H1 (cell line): ENCODE data around the gene GPC3. TPM values are rescaled to one million over a fixed set of nuclear protein-coding genes. Genes with fewer than 3 reads are reported as not detected.

Experiments used
- CTCF ChIA-PET: fragments of 300-600 bp; sonication (Branson Sonifier 250); formaldehyde crosslinking; loops from one replicate; lab custom pipeline; 2021; ENCODE audit not compliant: partially characterized antibody; lab: Charles Lee
- POLR2A ChIA-PET: fragments of 300-600 bp; sonication (Branson Sonifier 250); formaldehyde crosslinking; loops from one replicate; lab custom pipeline; 2021; ENCODE audit warnings: inconsistent platforms; ENCODE audit not compliant: partially characterized antibody; lab: Charles Lee
- DNase-seq, 2 experiments: peaks; one replicate each; pipeline versions ENCODE4 v3.0.0 to v3.0.0-alpha.2; 2010 to 2022; ENCODE audit warnings: low spot score in 2 of 2, low read depth in 1 of 2, mixed read lengths in 1 of 2
- FAIRE-seq: peaks from 2 replicates; lab custom pipeline; 2011; peaks lifted over from hg19 to GRCh38; lab: Jason Lieb, UNC
- H2AFZ ChIP-seq: 2 replicates; pipeline ENCODE4 v1.8.1; 2012; ENCODE audit warnings: low read length, inconsistent platforms
- H2AK5ac ChIP-seq: 2 replicates; pipeline ENCODE4 v1.6.1; 2013; ENCODE audit warnings: low read depth, low read length
- H2BK120ac ChIP-seq: replicated peaks from 2 replicates; pipeline ENCODE3; 2013; ENCODE audit warnings: low read depth, low read length, inconsistent platforms
- H2BK12ac ChIP-seq: 2 replicates; pipeline ENCODE4 v1.6.1; 2013; ENCODE audit warnings: low read depth, low read length
- H2BK15ac ChIP-seq: 2 replicates; pipeline ENCODE4 v1.6.1; 2013; ENCODE audit warnings: low read length
- H2BK20ac ChIP-seq: 2 replicates; pipeline ENCODE4 v1.6.1; 2013; ENCODE audit warnings: low read length
- H2BK5ac ChIP-seq: 2 replicates; pipeline ENCODE4 v1.6.1; 2013; ENCODE audit warnings: low read depth, low read length
- H3K14ac ChIP-seq: 2 replicates; pipeline ENCODE4 v1.6.1; 2013; ENCODE audit warnings: inconsistent platforms; ENCODE audit not compliant: insufficient read length
- H3K18ac ChIP-seq: 2 replicates; pipeline ENCODE4 v1.6.1; 2013; ENCODE audit warnings: low read length; ENCODE audit errors: extremely low read depth
- H3K23ac ChIP-seq: 2 replicates; pipeline ENCODE4 v1.6.1; 2013; ENCODE audit warnings: inconsistent platforms; ENCODE audit not compliant: insufficient read length
- H3K23me2 ChIP-seq: 2 replicates; pipeline ENCODE4 v1.6.1; 2013; ENCODE audit warnings: low read depth, low read length
- H3K27ac ChIP-seq: 2 replicates; pipeline ENCODE4 v1.6.1; 2011; ENCODE audit warnings: low read depth, low read length, inconsistent platforms
- H3K27me3 ChIP-seq, 4 experiments: replicated peaks in 1 of 4; 1 replicate in 1 of 4; 2 replicates in 3 of 4; pipeline versions ENCODE4 v1.6.1 to v1.8.1; 2011 to 2013; ENCODE audit warnings: low read length in 3 of 4, mild to moderate bottlenecking in 3 of 4, inconsistent platforms in 2 of 4, mixed read lengths in 2 of 4, moderate library complexity in 1 of 4; ENCODE audit not compliant: control insufficient read depth in 3 of 4, insufficient read depth in 3 of 4; ENCODE audit errors: extremely low read depth in 1 of 4
- H3K36me3 ChIP-seq, 4 experiments: 2 replicates each; pipeline versions ENCODE4 v1.6.1 to v1.8.1; 2011 to 2013; ENCODE audit warnings: mild to moderate bottlenecking in 4 of 4, low read length in 3 of 4, moderate library complexity in 2 of 4, control low read depth in 1 of 4, inconsistent platforms in 1 of 4; ENCODE audit not compliant: insufficient read depth in 4 of 4, control insufficient read depth in 2 of 4
- H3K4ac ChIP-seq: replicated peaks from 2 replicates; pipeline ENCODE3; 2013; ENCODE audit warnings: low read length, low read depth, mixed read lengths, inconsistent platforms; ENCODE audit not compliant: insufficient read length
- H3K4me1 ChIP-seq, 4 experiments: replicated peaks in 1 of 4; 1 replicate in 1 of 4; 2 replicates in 3 of 4; pipeline versions ENCODE4 v1.6.1 to v1.8.1; 2011 to 2013; ENCODE audit warnings: low read length in 3 of 4, inconsistent platforms in 2 of 4, mixed read lengths in 1 of 4; ENCODE audit not compliant: insufficient read depth in 4 of 4, control insufficient read depth in 3 of 4
- H3K4me2 ChIP-seq, 2 experiments: 2 replicates each; pipeline versions ENCODE4 v1.6.1 to v1.8.1; 2011 to 2013; ENCODE audit warnings: low read depth in 2 of 2, low read length in 2 of 2, control low read depth in 1 of 2, inconsistent platforms in 1 of 2, mild to moderate bottlenecking in 1 of 2; ENCODE audit not compliant: insufficient read depth in 1 of 2
- H3K4me3 ChIP-seq, 4 experiments: fragments of 200-600, 300-600 bp in 1 of 4; sonication (generic), shearing (Covaris generic), sonication (Bioruptor Twin) in 1 of 4; 2 replicates each; pipeline versions ENCODE4 v1.5.1 to v1.8.1; 2011 to 2016; ENCODE audit warnings: low read length in 4 of 4, low read depth in 3 of 4, control low read depth in 2 of 4, inconsistent platforms in 2 of 4, mild to moderate bottlenecking in 2 of 4, mixed read lengths in 1 of 4, moderate library complexity in 1 of 4; ENCODE audit not compliant: insufficient read depth in 2 of 4; ENCODE audit errors: extremely low read depth in 1 of 4
- H3K56ac ChIP-seq: replicated peaks from 2 replicates; pipeline ENCODE3; 2013; ENCODE audit warnings: low read depth, mild to moderate bottlenecking, mixed read lengths, low read length, inconsistent platforms; ENCODE audit not compliant: insufficient read length
- H3K79me1 ChIP-seq: 2 replicates; pipeline ENCODE4 v1.6.1; 2013; ENCODE audit warnings: low read depth, low read length, control low read depth
- H3K79me2 ChIP-seq, 2 experiments: 2 replicates each; pipeline versions ENCODE4 v1.6.1 to v1.8.1; 2012 to 2013; ENCODE audit warnings: low read length in 2 of 2, mild to moderate bottlenecking in 2 of 2, inconsistent platforms in 1 of 2; ENCODE audit not compliant: insufficient read depth in 2 of 2, control insufficient read depth in 1 of 2
- H3K9ac ChIP-seq, 4 experiments: replicated peaks in 1 of 4; 1 replicate in 1 of 4; 2 replicates in 3 of 4; pipeline versions ENCODE4 v1.6.1 to v1.8.1; 2011 to 2013; ENCODE audit warnings: low read depth in 3 of 4, low read length in 3 of 4, control low read depth in 2 of 4, mild to moderate bottlenecking in 2 of 4, moderate library complexity in 2 of 4, inconsistent platforms in 1 of 4; ENCODE audit errors: extremely low read depth in 1 of 4
- H3K9me3 ChIP-seq, 2 experiments: 2 replicates each; pipeline versions ENCODE4 v1.6.1 to v1.8.1; 2012 to 2013; ENCODE audit warnings: mild to moderate bottlenecking in 2 of 2, moderate library complexity in 2 of 2, control low read depth in 1 of 2, inconsistent platforms in 1 of 2, low read depth in 1 of 2, low read length in 1 of 2, mixed read lengths in 1 of 2; ENCODE audit not compliant: insufficient read depth in 2 of 2
- H4K20me1 ChIP-seq, 2 experiments: replicated peaks in 1 of 2; 2 replicates each; pipeline versions ENCODE3 to v1.8.1; 2011 to 2013; ENCODE audit warnings: inconsistent platforms in 2 of 2, low read length in 2 of 2, mild to moderate bottlenecking in 1 of 2; ENCODE audit not compliant: insufficient read depth in 2 of 2, control insufficient read depth in 1 of 2
- H4K5ac ChIP-seq: 2 replicates; pipeline ENCODE4 v1.6.1; 2013; ENCODE audit warnings: low read length, low read depth, mixed read lengths, inconsistent platforms; ENCODE audit not compliant: insufficient read length
- H4K8ac ChIP-seq: 2 replicates; pipeline ENCODE4 v1.8.0; 2013; ENCODE audit warnings: mild to moderate bottlenecking, moderate library complexity, low read length, inconsistent platforms; ENCODE audit not compliant: insufficient read depth; ENCODE audit errors: extremely low read depth
- H4K91ac ChIP-seq: replicated peaks from 2 replicates; pipeline ENCODE3; 2013; ENCODE audit warnings: low read length, mixed read lengths, inconsistent platforms; ENCODE audit not compliant: insufficient read length
- POLR2AphosphoS5 ChIP-seq: IDR thresholded peaks from 2 replicates; pipeline ENCODE4 v1.6.1; 2011; ENCODE audit warnings: low read depth, low read length
- SIN3A ChIP-seq, 2 experiments: IDR thresholded peaks in 1 of 2; conservative IDR thresholded peaks in 1 of 2; 2 replicates each; pipeline ENCODE4 v1.6.1; 2011 to 2012; ENCODE audit warnings: low read length in 2 of 2, improper control_type of control experiment in 1 of 2, low read depth in 1 of 2, mild to moderate bottlenecking in 1 of 2
- TAF7 ChIP-seq: optimal IDR thresholded peaks from 2 replicates; pipeline ENCODE3; 2011; ENCODE audit warnings: low read depth, mild to moderate bottlenecking, inconsistent platforms, low read length, moderate library complexity, borderline replicate concordance
- WGBS, 2 experiments: shearing (Covaris generic) in 1 of 2; methylation state at CpG; one replicate each; pipeline versions ENCODE4 v1.1.6 to v1.1.7; 2013 to 2015; ENCODE audit warnings: low lambda C conversion rate in 2 of 2, mixed read lengths in 2 of 2, inconsistent platforms in 1 of 2, low coverage in 1 of 2, missing lambda C conversion rate in 1 of 2; ENCODE audit not compliant: insufficient replicate concordance in 2 of 2, insufficient coverage in 1 of 2, insufficient read length in 1 of 2; ENCODE audit errors: extremely low coverage in 1 of 2, missing lambda C conversion rate in 1 of 2; 5-methylcytosine and 5-hydroxymethylcytosine counted together
- polyA plus RNA-seq, 7 experiments: library from polyadenylated mRNA; depleted of rRNA in 3 of 7; stranded (reverse) in 5 of 7; unstranded in 2 of 7; fragments of >200 nt in 5 of 7; fragments of 200-250 nt in 2 of 7; gene quantifications; 1 replicate in 5 of 7; 2 replicates in 1 of 7; 4 replicates in 1 of 7; pipeline versions ENCODE4 v1.2.1 to v1.2.3, GENCODE V29; 2011 to 2013; ENCODE audit warnings: missing spikeins in 2 of 7, mixed read lengths in 2 of 7
- total RNA-seq: library from RNA; stranded (reverse); fragmentation: NEBNext Ultra II Directional; extraction: Animal tissue kit (Norgen Biotek cat#: 25700); gene quantifications from 2 replicates; pipeline ENCODE4 v1.2.1, GENCODE V29; 2021
- TF ChIP-seq, protein P1 (sequence below): IDR thresholded peaks from 2 replicates; pipeline ENCODE4 v1.6.1; 2011; ENCODE audit warnings: low read length, improper control_type of control experiment

The GPC3 gene
- total and polyA plus RNA-seq, 2 of the 8 experiments (the other 6 are each of a cell fraction or from before 2014, with no cell fraction given) = 64.8 to 71.9 TPM

DNA sequence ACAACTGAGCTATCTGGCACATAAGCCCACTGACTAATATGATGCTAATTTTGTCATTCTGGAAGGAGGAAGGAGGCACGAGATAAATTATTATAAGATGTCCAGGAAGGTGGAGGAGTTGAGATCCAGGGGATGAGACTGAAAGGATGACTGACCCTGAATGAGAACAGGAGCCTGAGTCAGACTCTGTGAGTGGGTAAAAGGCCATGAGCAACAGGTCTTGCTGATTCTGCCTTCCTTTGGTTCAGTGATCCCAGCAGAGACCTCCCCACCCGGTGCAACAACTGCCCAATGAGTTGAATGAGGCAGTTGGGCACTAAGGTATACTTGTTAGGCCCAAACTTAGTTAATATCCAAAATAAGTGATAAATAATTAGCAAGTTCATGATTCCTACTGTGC, 332.0 kb downstream of the GPC3 start:
- Histone ChIP-seq H4K8ac (no peak overlapping the region), H3K4me1 (peaks cover 0 to 17% (median 4%) of the 10 kb centered on the region in 4 experiments; a peak in 5 of 7 replicates), H2BK12ac (no peak overlapping the region), H3K4me3 (no peak overlapping the region), H4K20me1 (no peaks in the 10 kb centered on the region), H2BK120ac (no peak overlapping the region), H2AFZ (no peak overlapping the region), H3K27ac (no peak overlapping the region), H3K79me1 (no peaks in the 10 kb centered on the region), H3K14ac (no peak overlapping the region), H3K9me3 (no peaks in the 10 kb centered on the region), H3K4ac (no peak overlapping the region), H3K18ac (no peak overlapping the region), H3K23me2 (no peaks in the 10 kb centered on the region), H3K9ac (no peak overlapping the region), H2BK20ac (no peak overlapping the region), H3K56ac (no peak overlapping the region), H3K79me2 (no peaks in the 10 kb centered on the region), H4K91ac (no peak overlapping the region), H3K4me2 (no peak overlapping the region), H2BK15ac (no peak overlapping the region), H4K5ac (no peak overlapping the region), H2AK5ac (no peak overlapping the region), H3K36me3 (no peaks in the 10 kb centered on the region), H3K27me3 (no peaks in the 10 kb centered on the region), H3K23ac (no peak overlapping the region), H2BK5ac (no peak overlapping the region)
- CTCF ChIA-PET = no interaction called here
- FAIRE-seq (no peak), DNase-seq (no peak)
- POLR2A ChIA-PET = interaction anchor here (0.6 kb wide), 1 partner anchor 311 kb away, joined by 3 read pairs; no protein-coding TSS in a partner anchor
- WGBS, 2 experiments = 97% methylated on average over 2 of the region's 2 CpGs; no CpG with 5 or more reads in 1 of the 2 experiments
- TF ChIP-seq, protein P1, sequence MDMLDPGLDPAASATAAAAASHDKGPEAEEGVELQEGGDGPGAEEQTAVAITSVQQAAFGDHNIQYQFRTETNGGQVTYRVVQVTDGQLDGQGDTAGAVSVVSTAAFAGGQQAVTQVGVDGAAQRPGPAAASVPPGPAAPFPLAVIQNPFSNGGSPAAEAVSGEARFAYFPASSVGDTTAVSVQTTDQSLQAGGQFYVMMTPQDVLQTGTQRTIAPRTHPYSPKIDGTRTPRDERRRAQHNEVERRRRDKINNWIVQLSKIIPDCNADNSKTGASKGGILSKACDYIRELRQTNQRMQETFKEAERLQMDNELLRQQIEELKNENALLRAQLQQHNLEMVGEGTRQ = no peak
- TF ChIP-seq SIN3A (conservative IDR thresholded peaks at IDR 0.05 in 1 of 2, IDR thresholded peaks at IDR 0.05 in 1 of 2; ENCODE audit: low read depth in 1 of 2, low read length in 2 of 2) = no peak
- no peak for TF ChIP-seq TAF7
- no peak for TF ChIP-seq POLR2AphosphoS5
